Common myeloid progenitor, CD34-positive (primary cell): ENCODE data around the gene ASXL1.

Experiments
- CTCF ChIA-PET: fragments of 350-600 bp; sonication (Branson Sonifier 250); formaldehyde crosslinking; loops from one replicate; lab custom pipeline; 2021; ENCODE audit warnings: antibody characterized with exemption; lab: Charles Lee
- POLR2A ChIA-PET: fragments of 350-600 bp; sonication (Branson Sonifier 250); formaldehyde crosslinking; loops from one replicate; lab custom pipeline; 2021; ENCODE audit warnings: antibody characterized with exemption; lab: Charles Lee
- DNase-seq, 3 donors: peaks; one replicate each; pipeline versions ENCODE4 v3.0.0 to v3.0.0-alpha.2; 2013
- H3K27ac ChIP-seq, 2 experiments: 1 replicate in 1 of 2; 2 replicates in 1 of 2; pipeline ENCODE4 v1.7.0; 2013; ENCODE audit warnings: inconsistent platforms in 2 of 2, low read length in 2 of 2, mild to moderate bottlenecking in 2 of 2, low read depth in 1 of 2, moderate library complexity in 1 of 2; ENCODE audit not compliant: severe bottlenecking in 2 of 2, insufficient read depth in 1 of 2, poor library complexity in 1 of 2
- H3K27me3 ChIP-seq, 5 experiments: replicated peaks in 2 of 5; 1 replicate in 3 of 5; 2 replicates in 2 of 5; pipeline versions ENCODE4 v1.6.1 to v1.7.0; 2013; ENCODE audit warnings: low read length in 4 of 5, mild to moderate bottlenecking in 2 of 5, moderate library complexity in 2 of 5, inconsistent platforms in 1 of 5; ENCODE audit not compliant: insufficient read depth in 5 of 5, control insufficient read depth in 4 of 5
- H3K36me3 ChIP-seq, 4 experiments: 1 replicate in 2 of 4; 2 replicates in 2 of 4; pipeline versions ENCODE4 v1.6.1 to v1.7.0; 2013; ENCODE audit warnings: low read length in 3 of 4, control low read depth in 1 of 4, mild to moderate bottlenecking in 1 of 4; ENCODE audit not compliant: control insufficient read depth in 4 of 4, insufficient read depth in 4 of 4
- H3K4me1 ChIP-seq, 4 experiments: 1 replicate in 3 of 4; 2 replicates in 1 of 4; pipeline versions ENCODE4 v1.6.1 to v1.7.1; 2013; ENCODE audit warnings: low read length in 3 of 4, mild to moderate bottlenecking in 3 of 4, control low read depth in 1 of 4, inconsistent platforms in 1 of 4, moderate library complexity in 1 of 4; ENCODE audit not compliant: control insufficient read depth in 4 of 4, insufficient read depth in 4 of 4; ENCODE audit errors: control extremely low read depth in 1 of 4
- H3K4me3 ChIP-seq, 7 experiments: 1 replicate in 4 of 7; 2 replicates in 3 of 7; pipeline versions ENCODE4 v1.5.1 to v1.7.0; 2013; ENCODE audit warnings: mild to moderate bottlenecking in 7 of 7, low read length in 6 of 7, moderate library complexity in 6 of 7, inconsistent platforms in 2 of 7, low read depth in 2 of 7, control low read depth in 1 of 7; ENCODE audit not compliant: insufficient read depth in 4 of 7, control insufficient read depth in 1 of 7; ENCODE audit errors: extremely low read depth in 1 of 7
- H3K9me3 ChIP-seq, 5 experiments: 1 replicate in 4 of 5; 2 replicates in 1 of 5; pipeline versions ENCODE4 v1.6.1 to v1.7.1; 2013; ENCODE audit warnings: low read length in 4 of 5, mild to moderate bottlenecking in 2 of 5, inconsistent platforms in 1 of 5, low read depth in 1 of 5, moderate library complexity in 1 of 5; ENCODE audit not compliant: control insufficient read depth in 4 of 5, insufficient read depth in 2 of 5; ENCODE audit errors: control extremely low read depth in 1 of 5
- WGBS: methylation state at CpG from one replicate; pipeline ENCODE4 v1.1.5; 2013; ENCODE audit not compliant: insufficient coverage; 5-methylcytosine and 5-hydroxymethylcytosine counted together

The ASXL1 gene

GRCh38 chr20:32457479-32457986 is 99.4 kb downstream of the ASXL1 start:
- H3K4me1 ChIP-seq, result peaks cover 0 to 24% (median 23%) of the 10 kb centered on the region in 4 experiments
- H3K27me3 ChIP-seq, result no peaks in the 10 kb centered on the region
- H3K9me3 ChIP-seq, result no peaks in the 10 kb centered on the region
- WGBS, result 19% methylated on average over 24 of the region's 29 CpGs
- peaks cover 2 to 67% (median 38%) of the 10 kb centered on the region in 4 experiments for H3K36me3 ChIP-seq
- peak in 2 of 3 donors; percentile 35 to 44 for DNase-seq
- ChIA-PET CTCF (interaction anchor here (0.9 to 2.8 kb wide), 10 partner anchors 8 to 52 kb away, joined by 3 to 16 read pairs (median 6); no protein-coding TSS in a partner anchor), POLR2A (interaction anchor here (0.6 to 1.1 kb wide), 2 partner anchors 190 to 215 kb away, joined by 3 to 4 read pairs; no protein-coding TSS in a partner anchor)
- H3K4me3 ChIP-seq, result peak overlapping the region in 3 of 7 experiments; percentile 30 to 44 (median 40)
- H3K27ac ChIP-seq, result no peak overlapping the region

- no peak overlapping the region for H3K27ac ChIP-seq
- POLR2A ChIA-PET, result interaction anchor here (0.6 kb wide), 2 partner anchors 10 to 214 kb away, joined by 3 read pairs; no protein-coding TSS in a partner anchor
- WGBS, result 93% methylated on average over 10 of the region's 10 CpGs
These were observed 100.1 kb downstream of the ASXL1 start for GRCh38 chr20:32458061-32458836.

GRCh38 chr20:32458837-32459220 is 100.7 kb downstream of the ASXL1 start:
- no peaks in the 10 kb centered on the region for H3K27me3 ChIP-seq
- ChIA-PET CTCF (interaction anchor here (1.7 to 2.8 kb wide), 4 partner anchors 9 to 20 kb away, joined by 4 to 16 read pairs (median 10); no protein-coding TSS in a partner anchor), POLR2A (interaction anchor here (0.6 kb wide), 1 partner anchor 10 kb away, joined by 3 read pairs; no protein-coding TSS in a partner anchor)
- DNase-seq, result no peak
- 90% methylated on average over 12 of the region's 12 CpGs for WGBS
- H3K4me3 ChIP-seq, result no peak overlapping the region
- H3K36me3 ChIP-seq, result peaks cover 2 to 65% (median 34%) of the 10 kb centered on the region in 4 experiments
- H3K27ac ChIP-seq, result no peak overlapping the region
- no peaks in the 10 kb centered on the region for H3K9me3 ChIP-seq
- H3K4me1 ChIP-seq, result peaks cover 0 to 17% (median 15%) of the 10 kb centered on the region in 4 experiments

More at GRCh38 chr20:32458061-32458836, 100.1 kb downstream of the ASXL1 start:
- CTCF ChIA-PET, result interaction anchor here (0.9 to 2.8 kb wide), 10 partner anchors 9 to 53 kb away, joined by 3 to 16 read pairs (median 6); no protein-coding TSS in a partner anchor
- Histone ChIP-seq H3K4me1 (peaks cover 0 to 17% (median 16%) of the 10 kb centered on the region in 4 experiments), H3K27me3 (no peaks in the 10 kb centered on the region), H3K9me3 (no peaks in the 10 kb centered on the region), H3K4me3 (peak overlapping the region in 1 of 7 experiments; percentile 30), H3K36me3 (peaks cover 2 to 65% (median 35%) of the 10 kb centered on the region in 4 experiments)
- DNase-seq, result no peak

GRCh38 chr20:32460231-32460630 is 102.1 kb downstream of the ASXL1 start:
- ChIA-PET CTCF (interaction anchor here (0.8 to 0.9 kb wide), 2 partner anchors 13 to 120 kb away, joined by 3 read pairs; no protein-coding TSS in a partner anchor), POLR2A (interaction anchor here (0.8 kb wide), 1 partner anchor 23 kb away, joined by 3 read pairs; no protein-coding TSS in a partner anchor)
- Histone ChIP-seq H3K4me1 (peaks cover 0 to 17% (median 14%) of the 10 kb centered on the region in 4 experiments), H3K27me3 (no peaks in the 10 kb centered on the region), H3K4me3 (no peak overlapping the region), H3K27ac (no peak overlapping the region), H3K36me3 (peaks cover 4 to 62% (median 35%) of the 10 kb centered on the region in 4 experiments), H3K9me3 (no peaks in the 10 kb centered on the region)
- WGBS, result 91% methylated on average over 13 of the region's 15 CpGs
- no peak for DNase-seq

GRCh38 chr20:32460683-32461320 is 102.7 kb downstream of the ASXL1 start:
- Histone ChIP-seq H3K4me1 (peaks cover 0 to 17% (median 14%) of the 10 kb centered on the region in 4 experiments), H3K9me3 (no peaks in the 10 kb centered on the region), H3K4me3 (no peak overlapping the region), H3K27ac (no peak overlapping the region), H3K27me3 (no peaks in the 10 kb centered on the region), H3K36me3 (peaks cover 4 to 62% (median 37%) of the 10 kb centered on the region in 4 experiments)
- CTCF ChIA-PET, result interaction anchor here (0.8 to 0.9 kb wide), 2 partner anchors 14 to 121 kb away, joined by 3 read pairs; no protein-coding TSS in a partner anchor
- 99% methylated on average over 23 of the region's 24 CpGs for WGBS
- POLR2A ChIA-PET, result interaction anchor here (1.3 kb wide), 1 partner anchor 8 kb away, joined by 4 read pairs; no protein-coding TSS in a partner anchor
- DNase-seq, result no peak

- peaks cover 4 to 61% (median 35%) of the 10 kb centered on the region in 4 experiments for H3K36me3 ChIP-seq
- ChIA-PET POLR2A (interaction anchor here (0.7 to 1.3 kb wide), 2 partner anchors 9 to 195 kb away, joined by 3 to 4 read pairs; no protein-coding TSS in a partner anchor), CTCF (interaction anchor here (0.9 to 1.4 kb wide), 2 partner anchors 10 to 34 kb away, joined by 3 read pairs; no protein-coding TSS in a partner anchor)
- DNase-seq, result no peak
- H3K4me1 ChIP-seq, result peaks cover 0 to 21% (median 18%) of the 10 kb centered on the region in 4 experiments
- H3K27ac ChIP-seq, result no peak overlapping the region
- WGBS, result 92% methylated on average over 11 of the region's 17 CpGs
- H3K4me3 ChIP-seq, result no peak overlapping the region
- H3K9me3 ChIP-seq, result no peaks in the 10 kb centered on the region
- H3K27me3 ChIP-seq, result no peaks in the 10 kb centered on the region
These were observed 103.9 kb downstream of the ASXL1 start for GRCh38 chr20:32461836-32462600.
